H7 (cell line): ENCODE data around the gene SPI1. TPM values are rescaled to one million over a fixed set of nuclear protein-coding genes. Genes with fewer than 3 reads are reported as not detected.
"Not testable (repeated sequence)": the region's sequence is repeated elsewhere in the genome, so short reads cannot be mapped to it uniquely, and the experiment has no call there.

Experiments used
- DNase-seq: peaks from one replicate; pipeline ENCODE4 v3.0.0; 2012
- H3K27me3 ChIP-seq: 2 replicates; pipeline ENCODE4 v1.6.0; 2011; ENCODE audit warnings: mild to moderate bottlenecking, low read length; ENCODE audit not compliant: control insufficient read depth, insufficient read depth
- H3K36me3 ChIP-seq: replicated peaks from 2 replicates; pipeline ENCODE4 v1.5.1; 2011; ENCODE audit warnings: low read length; ENCODE audit not compliant: control insufficient read depth, insufficient read depth
- H3K4me3 ChIP-seq: 2 replicates; pipeline ENCODE4 v1.5.1; 2011; ENCODE audit warnings: low read depth, mild to moderate bottlenecking, control low read depth, low read length, moderate library complexity; ENCODE audit not compliant: insufficient read depth
- total RNA-seq: library from RNA; depleted of rRNA; stranded (reverse); fragments of >200 nt; shearing (Covaris generic); gene quantifications from 2 replicates; pipeline ENCODE4 v1.2.3, GENCODE V29; 2014; rRNA removed

The SPI1 gene
- total RNA-seq, 1 experiment from 2014 or later = 0.42 TPM

DNA sequence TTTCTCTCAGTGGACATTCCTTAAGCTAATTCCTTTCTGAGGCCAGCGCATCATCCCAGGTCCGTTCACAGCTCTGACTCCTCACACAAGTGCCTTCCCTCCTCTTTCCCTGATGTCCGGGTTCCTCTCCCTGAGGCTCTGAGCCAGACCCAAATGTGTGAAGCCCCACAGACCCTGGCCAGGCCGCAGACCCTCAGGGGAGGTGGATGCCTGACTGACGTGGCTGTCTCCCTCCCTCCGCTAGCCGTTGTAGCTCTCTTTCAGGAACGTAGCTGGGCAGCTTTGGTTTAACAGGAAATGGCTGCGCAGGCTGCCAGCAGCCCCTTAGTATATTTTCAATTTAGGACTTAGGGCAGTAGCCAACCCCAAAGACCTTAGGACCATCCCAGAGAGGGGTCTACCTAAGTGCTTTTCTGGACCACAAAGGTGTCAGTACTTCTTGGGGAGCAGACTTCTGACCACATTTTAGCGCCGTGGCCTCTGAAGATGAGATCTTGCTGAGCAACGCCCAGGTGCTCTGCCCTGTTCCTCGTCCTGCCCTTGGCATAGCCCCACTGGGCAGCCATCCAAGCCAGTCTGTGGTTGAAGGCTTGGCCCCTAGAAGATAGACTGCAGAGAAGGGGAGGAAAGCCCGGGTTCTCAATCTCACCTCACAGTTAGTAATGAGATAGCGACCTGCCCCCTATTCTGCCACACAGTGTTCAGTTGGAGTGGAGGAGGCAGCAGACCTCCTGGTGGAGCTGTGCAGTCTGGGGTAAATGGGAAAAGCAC is 52.9 kb downstream of the SPI1 start:
- H3K4me3 ChIP-seq = no peak overlapping the region
- no peak for DNase-seq
- H3K27me3 ChIP-seq = no peaks in the 10 kb centered on the region
- H3K36me3 ChIP-seq = peaks cover 6% of the 10 kb centered on the region

GRCh38 chr11:47324520-47324919 is 53.8 kb downstream of the SPI1 start:
- H3K4me3 ChIP-seq = no peak overlapping the region
- DNase-seq = peak; percentile 32
- peaks cover 6% of the 10 kb centered on the region for H3K36me3 ChIP-seq
- H3K27me3 ChIP-seq = no peaks in the 10 kb centered on the region

GRCh38 chr11:47318166-47318565 is 60.2 kb downstream of the SPI1 start:
- Histone ChIP-seq H3K4me3 (no peak overlapping the region), H3K36me3 (peaks cover 2% of the 10 kb centered on the region), H3K27me3 (no peaks in the 10 kb centered on the region)
- DNase-seq = no peak

- H3K27me3 ChIP-seq = no peaks in the 10 kb centered on the region
- H3K4me3 ChIP-seq = no peak overlapping the region
- H3K36me3 ChIP-seq = peaks cover 2% of the 10 kb centered on the region
- no peak for DNase-seq
Measured at GRCh38 chr11:47317064-47317828, 61.1 kb downstream of the SPI1 start.

DNA sequence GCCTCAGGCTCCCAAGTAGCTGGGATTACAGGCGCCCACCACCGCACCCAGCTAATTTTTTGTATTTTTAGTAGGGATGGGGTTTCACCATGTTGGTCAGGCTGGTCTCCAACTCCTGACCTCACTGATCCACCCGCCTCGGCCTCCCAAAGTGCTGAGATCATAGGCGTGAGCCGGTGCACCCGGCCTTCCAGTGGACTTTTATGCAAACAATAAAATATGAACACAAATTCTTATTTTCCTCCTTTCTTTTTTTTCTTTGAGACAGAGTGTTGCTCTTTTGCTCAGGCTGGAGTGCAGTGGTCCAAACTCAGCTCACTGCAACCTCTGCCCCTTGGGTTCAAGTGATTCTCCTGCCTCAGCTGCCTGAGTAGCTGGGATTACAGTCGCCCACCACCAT is 61.8 kb downstream of the SPI1 start:
- not testable (repeated sequence) for H3K36me3 ChIP-seq

DNA sequence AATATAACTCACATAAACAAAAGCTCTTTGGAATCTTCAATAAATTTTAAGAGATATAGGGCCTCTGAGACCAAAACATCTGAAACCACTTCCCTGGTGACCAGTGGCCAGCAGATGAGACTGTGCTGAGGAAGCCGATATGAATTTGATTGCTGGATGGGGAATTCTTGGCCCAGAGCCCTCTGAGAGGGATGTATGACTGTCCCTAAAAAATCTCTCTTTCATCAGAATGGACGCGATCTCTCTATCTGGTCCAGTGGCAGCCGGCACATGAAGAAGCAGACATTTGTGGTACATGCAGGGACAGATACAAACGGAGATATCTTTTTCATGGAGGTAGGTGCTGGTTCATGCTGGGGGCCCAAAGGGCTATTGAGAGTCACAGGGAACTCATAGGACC is 63.4 kb downstream of the SPI1 start:
- Histone ChIP-seq H3K36me3 (peaks cover 2% of the 10 kb centered on the region), H3K4me3 (no peak overlapping the region), H3K27me3 (no peaks in the 10 kb centered on the region)
- no peak for DNase-seq

More for the DNA sequence above, 61.8 kb downstream of the SPI1 start:
- H3K4me3 ChIP-seq, H3K27me3 ChIP-seq, DNase-seq: not testable (repeated sequence)

DNA sequence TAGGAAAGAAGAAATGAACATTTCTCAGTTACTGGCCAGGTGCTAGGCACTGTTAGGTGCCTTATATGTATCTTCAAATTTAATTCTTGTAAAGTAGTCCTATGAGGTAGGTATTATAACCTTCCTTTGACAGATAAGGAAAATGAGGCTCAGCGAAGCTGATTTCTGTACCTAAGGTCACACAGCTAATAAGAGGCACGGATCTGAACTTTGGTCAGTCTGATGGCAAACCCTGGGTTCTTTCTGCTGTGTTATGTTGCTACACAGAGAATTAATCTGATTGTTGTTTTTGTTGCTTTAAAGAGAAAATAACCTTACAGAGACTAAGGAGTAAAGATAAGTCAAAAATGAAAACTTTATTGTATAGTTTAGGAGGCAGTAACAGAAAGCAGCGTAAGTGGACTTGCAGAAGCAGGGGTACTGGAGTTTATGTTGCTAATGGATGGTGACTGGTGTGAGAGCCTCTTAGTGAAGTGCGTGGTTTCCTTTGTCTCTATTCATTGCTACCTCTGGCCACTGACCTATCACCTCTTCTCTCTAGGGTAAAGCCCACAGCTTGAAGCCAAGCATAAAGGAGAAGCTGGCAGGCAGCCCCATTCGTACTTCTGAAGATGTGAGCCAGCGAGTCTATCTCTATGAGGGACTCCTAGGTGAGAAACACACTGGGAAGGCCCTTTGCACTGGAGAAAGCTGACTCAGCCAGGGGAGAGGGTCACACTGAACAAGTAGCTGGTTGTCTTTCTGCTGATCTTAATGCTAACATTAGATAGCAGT is 70.1 kb downstream of the SPI1 start:
- no peak overlapping the region for H3K4me3 ChIP-seq
- DNase-seq = peak; percentile 53

DNA sequence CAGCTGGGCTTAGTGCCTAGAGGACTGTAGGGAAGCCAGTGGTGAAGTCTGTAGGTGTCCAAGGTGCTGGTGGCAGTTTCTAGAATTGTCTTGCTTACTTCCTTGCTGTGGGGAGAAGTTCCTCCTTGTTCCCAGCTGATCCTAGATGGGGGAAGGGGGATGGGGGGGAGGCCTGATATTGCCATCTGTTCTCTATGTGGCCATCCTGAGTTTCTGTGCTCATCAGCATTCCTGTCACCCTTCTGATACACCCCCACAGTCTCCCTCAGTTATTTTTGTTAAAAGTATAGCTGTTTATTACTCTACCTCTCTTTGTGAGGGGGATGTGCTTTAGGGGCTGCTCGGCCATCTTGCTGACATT is 71.9 kb downstream of the SPI1 start:
- H3K4me3 ChIP-seq = no peak overlapping the region
- H3K36me3 ChIP-seq = peaks cover 10% of the 10 kb centered on the region

More for the DNA sequence above, 70.1 kb downstream of the SPI1 start:
- Histone ChIP-seq H3K36me3 (peaks cover 10% of the 10 kb centered on the region), H3K27me3 (no peaks in the 10 kb centered on the region)

DNA sequence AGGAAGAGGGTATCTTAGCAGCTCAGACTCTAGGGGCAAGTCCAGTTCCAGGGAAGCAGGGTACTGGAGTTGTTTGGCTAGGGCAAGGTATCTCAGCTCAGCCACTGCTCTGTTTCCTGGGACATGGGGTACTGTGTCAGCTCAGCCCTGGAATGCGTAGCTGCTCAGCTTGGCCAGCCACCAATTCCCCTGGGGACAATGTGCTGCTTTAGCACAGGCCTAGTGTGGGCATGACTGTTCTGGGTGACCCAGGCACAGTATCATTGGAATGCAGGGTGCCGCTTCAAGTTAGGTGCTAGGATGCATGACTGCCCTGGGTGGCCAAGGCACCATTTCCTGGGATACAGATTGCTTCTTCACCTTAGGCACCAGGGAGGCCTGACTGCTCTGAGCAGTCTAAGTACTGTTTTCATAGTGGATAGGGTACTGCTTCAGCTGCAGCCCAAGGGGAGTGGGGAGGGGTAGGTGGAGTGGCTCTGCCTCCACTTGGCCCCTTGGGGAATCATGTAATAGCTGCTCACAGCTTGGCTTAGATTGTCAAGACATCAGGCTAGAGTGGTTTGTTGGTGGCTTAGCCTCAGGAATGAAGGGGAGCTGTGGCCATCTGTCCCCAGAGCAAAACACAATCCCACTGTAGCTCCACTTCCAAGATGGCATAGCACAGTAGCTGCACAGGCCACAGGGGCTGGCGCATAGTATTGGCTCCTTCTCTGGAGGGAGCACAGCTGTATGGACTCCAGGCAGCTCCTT is 72.4 kb downstream of the SPI1 start:
- H3K27me3 ChIP-seq = no peaks in the 10 kb centered on the region
- DNase-seq = no peak
- H3K4me3 ChIP-seq = no peak overlapping the region
- peaks cover 10% of the 10 kb centered on the region for H3K36me3 ChIP-seq

More for the DNA sequence above, 71.9 kb downstream of the SPI1 start:
- H3K27me3 ChIP-seq = no peaks in the 10 kb centered on the region
- DNase-seq = no peak

Other genes with a start within 250 kb of the SPI1 start
- gene ARFGAP2, start 201.7 kb downstream of the SPI1 start, total RNA-seq = 84.4 and 94.7 TPM in 2 replicates
- gene PACSIN3, start 192.1 kb downstream of the SPI1 start, total RNA-seq = 67.6 and 76.2 TPM in 2 replicates
- 13.9 and 23.7 TPM in 2 replicates for gene DDB2, start 163.6 kb downstream of the SPI1 start, total RNA-seq
- gene ACP2, start 129.7 kb downstream of the SPI1 start, total RNA-seq = 24.2 and 25.5 TPM in 2 replicates
- gene NR1H3, start 120.6 kb downstream of the SPI1 start, total RNA-seq = 22.4 and 25.4 TPM in 2 replicates
- 21.3 and 22.7 TPM in 2 replicates for gene MADD, start 108.4 kb downstream of the SPI1 start, total RNA-seq
- gene MYBPC3, start 25.8 kb downstream of the SPI1 start, total RNA-seq = not detected in 2 replicates
- gene SLC39A13, start 30.0 kb upstream of the SPI1 start, total RNA-seq = 26.7 and 29.0 TPM in 2 replicates
- gene PSMC3, start 47.9 kb upstream of the SPI1 start, total RNA-seq = 132 and 162 TPM in 2 replicates
- 0.33 and 0.42 TPM in 2 replicates for gene RAPSN, start 70.6 kb upstream of the SPI1 start, total RNA-seq
- 119 and 155 TPM in 2 replicates for gene CELF1, start 174.6 kb upstream of the SPI1 start, total RNA-seq
- gene PTPMT1, start 187.1 kb upstream of the SPI1 start, total RNA-seq = 83.9 and 95.1 TPM in 2 replicates
- 20.1 and 23.7 TPM in 2 replicates for gene KBTBD4, start 200.4 kb upstream of the SPI1 start, total RNA-seq
- 82.1 and 101 TPM in 2 replicates for gene NDUFS3, start 200.5 kb upstream of the SPI1 start, total RNA-seq
- gene FAM180B, start 208.1 kb upstream of the SPI1 start, total RNA-seq = not detected in 2 replicates
- 5.0 and 5.2 TPM in 2 replicates for gene C1QTNF4, start 215.9 kb upstream of the SPI1 start, total RNA-seq